GM12878 (cell line): ENCODE results near the gene SLC4A1. TPM values are rescaled to one million over a fixed set of nuclear protein-coding genes. Genes with fewer than 3 reads are reported as not detected.

Source experiments
- BCL11A ChIP-seq: IDR thresholded peaks from 2 replicates; pipeline ENCODE4 v1.6.1; 2011; ENCODE audit warnings: low read depth, low read length
- ETV6 ChIP-seq, 2 experiments: fragments of 450-650 bp in 1 of 2; IDR thresholded peaks in 1 of 2; conservative IDR thresholded peaks in 1 of 2; 2 replicates each; pipeline ENCODE4 v1.6.1; 2014; ENCODE audit warnings: antibody characterized with exemption in 1 of 2, borderline replicate concordance in 1 of 2, low read depth in 1 of 2, mild to moderate bottlenecking in 1 of 2, moderate library complexity in 1 of 2
- HDAC6 ChIP-seq: fragments of 200-600 bp; sonication (generic); IDR thresholded peaks from one replicate; pipeline ENCODE4 v1.8.0; 2017; ENCODE audit warnings: antibody characterized with exemption; ENCODE audit not compliant: unreplicated experiment
- IKZF2 ChIP-seq, 2 experiments: fragments of 450-650 bp; IDR thresholded peaks; 2 replicates each; pipeline ENCODE4 v1.6.1; 2017; ENCODE audit warnings: mild to moderate bottlenecking in 2 of 2, moderate library complexity in 2 of 2
- KDM1A ChIP-seq: fragments of 200-600 bp; sonication (generic); IDR thresholded peaks from 2 replicates; pipeline ENCODE4 v1.6.1; 2016; ENCODE audit warnings: borderline replicate concordance
- MEF2A ChIP-seq: IDR thresholded peaks from 2 replicates; pipeline ENCODE4 v1.6.1; 2011; ENCODE audit warnings: low read depth, mild to moderate bottlenecking, low read length, moderate library complexity; ENCODE audit not compliant: insufficient read depth
- MEF2B ChIP-seq: fragments of 450-650 bp; IDR thresholded peaks from 2 replicates; pipeline ENCODE4 v1.6.1; 2018; ENCODE audit warnings: mild to moderate bottlenecking, moderate library complexity; ENCODE audit not compliant: partially characterized antibody, poor library complexity, severe bottlenecking
- NBN ChIP-seq: fragments of 450-650 bp; IDR thresholded peaks from 2 replicates; pipeline ENCODE4 v1.6.1; 2016
- PML ChIP-seq: IDR thresholded peaks from 2 replicates; pipeline ENCODE4 v1.6.1; 2012; ENCODE audit warnings: low read length, inconsistent platforms
- RCOR1 ChIP-seq: conservative IDR thresholded peaks from 2 replicates; pipeline ENCODE4 v1.6.1; 2012; ENCODE audit warnings: low read depth, low read length, improper control_type of control experiment
- RFX5 ChIP-seq: IDR thresholded peaks from 2 replicates; pipeline ENCODE4 v1.6.1; 2011; ENCODE audit warnings: low read depth, low read length, improper control_type of control experiment
- SMARCA5 ChIP-seq: fragments of 450-650 bp; IDR thresholded peaks from 2 replicates; pipeline ENCODE4 v1.6.1; 2017; ENCODE audit warnings: mild to moderate bottlenecking
- SMC3 ChIP-seq: IDR thresholded peaks from 2 replicates; pipeline ENCODE4 v1.6.1; 2011; ENCODE audit warnings: low read length, improper control_type of control experiment, borderline replicate concordance
- STAT1 ChIP-seq: fragments of 450-650 bp; conservative IDR thresholded peaks from 2 replicates; pipeline ENCODE4 v1.6.1; 2014; ENCODE audit warnings: antibody characterized with exemption, mild to moderate bottlenecking
- STAT3 ChIP-seq: IDR thresholded peaks from 2 replicates; pipeline ENCODE4 v1.6.1; 2011; ENCODE audit warnings: low read depth, low read length, improper control_type of control experiment
- ZNF207 ChIP-seq: fragments of 450-650 bp; IDR thresholded peaks from 2 replicates; pipeline ENCODE4 v1.6.1; 2014; ENCODE audit warnings: antibody characterized with exemption, mild to moderate bottlenecking, borderline replicate concordance
- ZZZ3 ChIP-seq: IDR thresholded peaks from 2 replicates; pipeline ENCODE4 v1.6.1; 2011; ENCODE audit warnings: low read depth; ENCODE audit not compliant: control insufficient read depth, insufficient read length
- polyA plus RNA-seq, 11 experiments: library from polyadenylated mRNA; depleted of rRNA in 4 of 11; unstranded in 6 of 11; stranded (reverse) in 5 of 11; fragments of >200 nt; fragmentation: Nextera tagmentation in 4 of 11; fragmentation: Illumina TruSeq in 1 of 11; extraction: Ambion mirVana in 4 of 11; extraction: Trizol in 1 of 11; gene quantifications; 1 replicate in 1 of 11; 2 replicates in 10 of 11; pipeline versions ENCODE4 v1.2.1 to v1.2.3, GENCODE V29; 2011 to 2016; ENCODE audit warnings: inconsistent platforms in 2 of 11, missing spikeins in 2 of 11, low read depth in 1 of 11
- total RNA-seq, 4 experiments: library from RNA; depleted of rRNA in 3 of 4; stranded (reverse); fragments of >200 nt in 3 of 4; fragmentation: Illumina TruSeq in 1 of 4; extraction: Trizol in 1 of 4; gene quantifications; 2 replicates each; pipeline versions ENCODE4 v1.2.1 to v1.2.3, GENCODE V29; 2013 to 2021
- TF ChIP-seq, protein P1 (sequence below): fragments of 150-350 bp; IDR thresholded peaks from 2 replicates; pipeline ENCODE4 v1.6.1; 2016; ENCODE audit warnings: low read depth, low read length
- TF ChIP-seq, protein P2 (sequence below): fragments of 450-650 bp; IDR thresholded peaks from 2 replicates; pipeline ENCODE4 v1.6.1; 2016; ENCODE audit warnings: mild to moderate bottlenecking
- TF ChIP-seq, protein P3 (sequence below): IDR thresholded peaks from 2 replicates; pipeline ENCODE4 v1.6.1; 2011; ENCODE audit warnings: low read depth, low read length, improper control_type of control experiment, borderline replicate concordance
- TF ChIP-seq, protein P4 (sequence below): IDR thresholded peaks from 2 replicates; pipeline ENCODE4 v1.6.1; 2011; ENCODE audit warnings: borderline replicate concordance, low read depth, mild to moderate bottlenecking, moderate library complexity, low read length; ENCODE audit not compliant: insufficient read depth, poor library complexity, severe bottlenecking

SLC4A1 gene
- total and polyA plus RNA-seq, 10 of the 15 experiments (the other 5 are each of a cell fraction or from before 2014, with no cell fraction given), result 0.03 TPM; not detected in 9

DNA sequence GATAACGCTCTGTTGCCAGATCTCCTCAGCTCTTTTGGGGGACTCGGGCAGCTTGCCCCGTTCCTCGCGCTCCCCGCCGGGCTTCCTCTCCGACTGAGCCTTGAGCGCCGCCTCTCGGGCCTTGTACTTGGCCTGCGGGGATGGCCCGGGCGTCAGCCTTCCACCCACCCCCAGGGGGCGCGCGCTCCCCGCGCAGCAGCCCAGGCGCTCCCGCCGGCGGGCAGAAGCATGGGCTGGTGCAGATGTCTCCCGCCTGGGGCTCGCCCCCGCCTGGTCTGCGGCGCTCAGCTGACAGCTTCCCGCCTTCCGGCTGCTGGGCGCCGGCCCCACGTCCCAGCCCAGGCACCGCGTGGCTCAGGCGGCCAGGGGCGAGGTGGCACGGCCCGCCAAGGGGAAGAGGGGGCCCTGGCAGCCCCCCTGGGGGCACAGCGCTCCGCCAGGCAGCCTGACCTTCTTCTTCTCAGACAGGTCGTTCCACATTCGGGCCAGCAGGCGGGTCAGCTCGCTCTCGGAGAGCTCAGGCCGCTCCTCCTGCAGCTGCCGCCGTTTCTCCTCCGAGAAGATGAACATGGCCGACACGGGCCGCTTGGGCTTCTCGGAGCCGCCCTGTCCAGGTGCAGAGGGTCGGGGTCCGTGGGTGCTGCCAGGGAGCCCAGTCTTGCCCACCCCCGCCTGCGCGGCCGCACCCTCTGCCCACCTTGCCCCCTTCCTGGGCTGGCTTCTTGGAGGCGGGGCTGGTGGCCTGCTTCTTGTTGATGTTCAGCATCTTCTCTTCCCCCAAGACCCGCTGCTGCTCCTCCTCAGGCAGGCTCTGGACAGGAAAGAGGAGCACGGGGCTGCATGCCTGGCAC, 57.4 kb downstream of the SLC4A1 start (continued):
- TF ChIP-seq HDAC6, result no peak
- no peak for TF ChIP-seq ZZZ3
- no peak for TF ChIP-seq STAT3
- TF ChIP-seq ETV6 (conservative IDR thresholded peaks at IDR 0.05 in 1 of 2, IDR thresholded peaks at IDR 0.05 in 1 of 2; ENCODE audit: borderline replicate concordance in 1 of 2, low read depth in 1 of 2), result no peak
- no peak for TF ChIP-seq NBN
- TF ChIP-seq BCL11A, result no peak
- peak; percentile 87 for TF ChIP-seq ZNF207
- TF ChIP-seq KDM1A, result no peak
- TF ChIP-seq MEF2B, result no peak
- TF ChIP-seq SMARCA5, result peak; percentile 99
- peak; percentile 96 for TF ChIP-seq SMC3
- TF ChIP-seq, protein P1, sequence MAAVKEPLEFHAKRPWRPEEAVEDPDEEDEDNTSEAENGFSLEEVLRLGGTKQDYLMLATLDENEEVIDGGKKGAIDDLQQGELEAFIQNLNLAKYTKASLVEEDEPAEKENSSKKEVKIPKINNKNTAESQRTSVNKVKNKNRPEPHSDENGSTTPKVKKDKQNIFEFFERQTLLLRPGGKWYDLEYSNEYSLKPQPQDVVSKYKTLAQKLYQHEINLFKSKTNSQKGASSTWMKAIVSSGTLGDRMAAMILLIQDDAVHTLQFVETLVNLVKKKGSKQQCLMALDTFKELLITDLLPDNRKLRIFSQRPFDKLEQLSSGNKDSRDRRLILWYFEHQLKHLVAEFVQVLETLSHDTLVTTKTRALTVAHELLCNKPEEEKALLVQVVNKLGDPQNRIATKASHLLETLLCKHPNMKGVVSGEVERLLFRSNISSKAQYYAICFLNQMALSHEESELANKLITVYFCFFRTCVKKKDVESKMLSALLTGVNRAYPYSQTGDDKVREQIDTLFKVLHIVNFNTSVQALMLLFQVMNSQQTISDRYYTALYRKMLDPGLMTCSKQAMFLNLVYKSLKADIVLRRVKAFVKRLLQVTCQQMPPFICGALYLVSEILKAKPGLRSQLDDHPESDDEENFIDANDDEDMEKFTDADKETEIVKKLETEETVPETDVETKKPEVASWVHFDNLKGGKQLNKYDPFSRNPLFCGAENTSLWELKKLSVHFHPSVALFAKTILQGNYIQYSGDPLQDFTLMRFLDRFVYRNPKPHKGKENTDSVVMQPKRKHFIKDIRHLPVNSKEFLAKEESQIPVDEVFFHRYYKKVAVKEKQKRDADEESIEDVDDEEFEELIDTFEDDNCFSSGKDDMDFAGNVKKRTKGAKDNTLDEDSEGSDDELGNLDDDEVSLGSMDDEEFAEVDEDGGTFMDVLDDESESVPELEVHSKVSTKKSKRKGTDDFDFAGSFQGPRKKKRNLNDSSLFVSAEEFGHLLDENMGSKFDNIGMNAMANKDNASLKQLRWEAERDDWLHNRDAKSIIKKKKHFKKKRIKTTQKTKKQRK, result no peak
- TF ChIP-seq, protein P2, sequence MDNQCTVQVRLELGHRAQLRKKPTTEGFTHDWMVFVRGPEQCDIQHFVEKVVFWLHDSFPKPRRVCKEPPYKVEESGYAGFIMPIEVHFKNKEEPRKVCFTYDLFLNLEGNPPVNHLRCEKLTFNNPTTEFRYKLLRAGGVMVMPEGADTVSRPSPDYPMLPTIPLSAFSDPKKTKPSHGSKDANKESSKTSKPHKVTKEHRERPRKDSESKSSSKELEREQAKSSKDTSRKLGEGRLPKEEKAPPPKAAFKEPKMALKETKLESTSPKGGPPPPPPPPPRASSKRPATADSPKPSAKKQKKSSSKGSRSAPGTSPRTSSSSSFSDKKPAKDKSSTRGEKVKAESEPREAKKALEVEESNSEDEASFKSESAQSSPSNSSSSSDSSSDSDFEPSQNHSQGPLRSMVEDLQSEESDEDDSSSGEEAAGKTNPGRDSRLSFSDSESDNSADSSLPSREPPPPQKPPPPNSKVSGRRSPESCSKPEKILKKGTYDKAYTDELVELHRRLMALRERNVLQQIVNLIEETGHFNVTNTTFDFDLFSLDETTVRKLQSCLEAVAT, result 0 out of 2 replicates have a peak, but pooled peaks have one; percentile 2
- TF ChIP-seq, protein P3, sequence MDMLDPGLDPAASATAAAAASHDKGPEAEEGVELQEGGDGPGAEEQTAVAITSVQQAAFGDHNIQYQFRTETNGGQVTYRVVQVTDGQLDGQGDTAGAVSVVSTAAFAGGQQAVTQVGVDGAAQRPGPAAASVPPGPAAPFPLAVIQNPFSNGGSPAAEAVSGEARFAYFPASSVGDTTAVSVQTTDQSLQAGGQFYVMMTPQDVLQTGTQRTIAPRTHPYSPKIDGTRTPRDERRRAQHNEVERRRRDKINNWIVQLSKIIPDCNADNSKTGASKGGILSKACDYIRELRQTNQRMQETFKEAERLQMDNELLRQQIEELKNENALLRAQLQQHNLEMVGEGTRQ, result no peak
- TF ChIP-seq RCOR1, result 0 out of 2 replicates have a peak, but pooled peaks have one; percentile 75
- TF ChIP-seq, protein P4, sequence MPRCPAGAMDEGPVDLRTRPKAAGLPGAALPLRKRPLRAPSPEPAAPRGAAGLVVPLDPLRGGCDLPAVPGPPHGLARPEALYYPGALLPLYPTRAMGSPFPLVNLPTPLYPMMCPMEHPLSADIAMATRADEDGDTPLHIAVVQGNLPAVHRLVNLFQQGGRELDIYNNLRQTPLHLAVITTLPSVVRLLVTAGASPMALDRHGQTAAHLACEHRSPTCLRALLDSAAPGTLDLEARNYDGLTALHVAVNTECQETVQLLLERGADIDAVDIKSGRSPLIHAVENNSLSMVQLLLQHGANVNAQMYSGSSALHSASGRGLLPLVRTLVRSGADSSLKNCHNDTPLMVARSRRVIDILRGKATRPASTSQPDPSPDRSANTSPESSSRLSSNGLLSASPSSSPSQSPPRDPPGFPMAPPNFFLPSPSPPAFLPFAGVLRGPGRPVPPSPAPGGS, result peak; percentile 65
- TF ChIP-seq STAT1, result 0 out of 2 replicates have a peak, but pooled peaks have one; percentile 24
- TF ChIP-seq IKZF2 (IDR thresholded peaks at IDR 0.05), result no peak
- no peak for TF ChIP-seq PML
- TF ChIP-seq MEF2A, result peak; percentile 55; the same call in 1 of the 2 replicates
- no peak for TF ChIP-seq RFX5
